Measurements from ENCODE around the gene RAD51B.
"Not testable (repeated sequence)": the region's sequence is repeated elsewhere in the genome, so short reads cannot be mapped to it uniquely, and the experiment has no call there.

Gene RAD51B

DNA sequence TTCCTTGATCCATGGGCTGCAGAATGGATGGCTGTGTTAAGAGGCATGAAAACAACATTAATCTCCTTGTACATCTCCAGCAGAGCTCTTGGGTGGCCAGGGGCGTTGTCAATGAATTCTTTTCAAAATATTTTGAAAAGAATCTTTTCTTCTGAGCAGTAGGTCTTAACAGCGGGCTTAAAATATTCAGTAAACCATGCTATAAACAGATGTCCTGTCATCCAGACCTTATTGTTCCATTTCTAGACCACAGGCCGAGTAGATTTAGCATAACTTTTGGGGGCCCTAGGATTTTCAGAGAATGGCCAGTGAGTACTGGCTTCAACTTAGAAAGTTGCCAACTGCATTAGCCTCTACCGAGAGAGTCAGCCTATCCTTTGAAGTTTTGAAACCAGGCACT is 130.2 kb downstream of the RAD51B start:
- DNase-seq (ENCODE audit: low read depth), result no peak

DNA sequence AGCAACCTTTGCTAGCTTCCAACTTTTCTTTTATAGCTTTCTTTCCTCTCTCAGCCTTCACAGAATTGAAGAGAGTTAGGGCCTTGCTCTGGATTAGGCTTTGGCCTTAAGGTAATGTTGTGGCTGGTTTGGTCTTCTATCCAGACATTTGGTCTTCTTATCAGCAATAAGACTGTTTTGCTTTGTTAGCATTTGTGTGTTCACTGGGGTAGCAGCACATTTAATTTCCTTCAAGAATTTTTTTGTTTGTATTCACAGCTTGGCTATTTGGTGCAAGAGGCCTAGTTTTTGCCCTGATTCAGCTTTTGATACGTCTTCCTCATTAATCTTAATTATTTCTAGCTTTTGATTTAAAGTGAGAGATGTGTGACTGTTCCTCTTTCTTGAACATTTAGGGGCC is 130.8 kb downstream of the RAD51B start:
- no peak for DNase-seq (ENCODE audit: low read depth)

DNA sequence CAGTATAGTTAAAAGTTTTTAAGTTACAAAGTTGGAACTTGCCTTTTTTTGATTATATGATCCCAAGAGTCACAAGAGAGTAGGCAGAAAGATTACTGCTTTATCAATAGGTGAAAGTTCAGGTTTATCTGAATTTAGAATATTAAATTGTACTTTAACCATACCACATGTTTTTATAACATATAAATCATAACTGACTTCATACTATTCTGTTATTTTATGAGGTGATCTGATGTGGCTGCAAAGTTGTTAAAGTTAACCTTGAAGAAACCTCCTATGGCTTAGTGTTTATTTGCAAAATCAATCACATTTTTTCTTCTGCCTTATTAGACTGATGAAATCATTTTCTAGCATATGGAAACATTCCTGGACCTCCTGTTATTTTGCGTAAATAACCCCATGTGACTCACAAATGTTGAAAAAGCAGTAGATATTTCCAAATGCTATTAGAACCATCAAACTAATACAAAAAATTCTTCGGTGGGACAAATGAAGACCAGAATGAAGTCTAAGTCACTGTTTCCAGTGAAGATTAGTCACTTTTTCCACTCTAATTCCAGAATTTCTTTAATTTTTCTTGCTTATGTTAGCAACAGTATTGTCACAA is 132.1 kb downstream of the RAD51B start:
- DNase-seq (ENCODE audit: low read depth), result no peak

DNA sequence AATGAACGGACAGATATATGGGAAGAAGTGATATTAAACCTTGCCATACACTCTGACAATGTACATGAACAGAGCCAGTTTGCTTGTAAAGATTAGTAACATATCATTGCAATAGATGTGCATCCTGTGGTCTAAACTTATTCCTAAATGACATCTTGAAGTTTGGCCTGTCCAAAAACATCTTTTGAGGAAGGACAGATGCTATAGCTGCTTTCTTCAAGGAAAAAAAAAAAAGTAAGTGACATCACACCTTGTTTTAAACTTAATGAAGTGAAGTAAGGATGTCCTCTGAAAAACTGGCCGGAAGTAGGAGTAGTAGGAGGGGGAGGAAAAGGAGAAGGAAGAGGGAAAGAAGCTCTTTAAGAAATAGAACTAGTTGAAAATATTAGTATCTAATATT is 132.8 kb downstream of the RAD51B start:
- DNase-seq (ENCODE audit: low read depth), result no peak

DNA sequence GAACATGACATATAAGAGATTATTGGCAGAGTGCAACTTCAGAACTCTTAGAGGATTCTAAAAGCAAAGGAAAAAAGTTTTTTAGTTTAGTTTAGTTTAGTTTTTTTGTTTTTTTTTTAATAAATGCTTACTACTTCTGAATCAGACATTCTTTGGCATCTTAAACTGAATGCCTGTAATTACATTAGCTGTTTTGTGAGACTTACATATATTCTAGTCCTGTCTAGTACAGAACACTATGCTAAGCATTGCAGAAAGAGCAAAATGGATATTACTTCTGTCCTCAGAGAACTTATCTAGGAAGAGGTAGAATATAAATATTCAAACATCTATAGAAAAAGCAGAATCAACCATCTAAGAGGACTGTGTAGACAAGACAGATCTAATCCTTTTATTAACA is 133.2 kb downstream of the RAD51B start:
- no peak for DNase-seq (ENCODE audit: low read depth)

DNA sequence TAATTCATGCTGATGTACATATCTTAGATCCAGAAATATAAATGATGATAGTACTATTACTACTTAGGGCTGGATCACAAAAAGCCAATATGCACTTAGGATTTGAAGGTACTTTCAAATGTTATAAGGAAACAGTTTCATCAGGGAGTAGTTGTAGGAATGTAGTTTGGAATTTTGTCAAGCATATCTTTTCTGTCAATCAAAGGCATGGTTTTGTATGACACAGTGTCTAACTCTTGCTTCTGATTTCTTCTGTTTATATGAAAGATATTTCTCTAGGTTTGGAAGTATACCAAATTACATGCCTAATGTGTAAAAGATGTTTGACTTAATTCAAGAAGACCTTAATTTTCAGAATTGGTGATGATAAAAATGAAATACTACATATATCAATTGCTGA is 135.7 kb downstream of the RAD51B start:
- DNase-seq (ENCODE audit: low read depth), result no peak

DNA sequence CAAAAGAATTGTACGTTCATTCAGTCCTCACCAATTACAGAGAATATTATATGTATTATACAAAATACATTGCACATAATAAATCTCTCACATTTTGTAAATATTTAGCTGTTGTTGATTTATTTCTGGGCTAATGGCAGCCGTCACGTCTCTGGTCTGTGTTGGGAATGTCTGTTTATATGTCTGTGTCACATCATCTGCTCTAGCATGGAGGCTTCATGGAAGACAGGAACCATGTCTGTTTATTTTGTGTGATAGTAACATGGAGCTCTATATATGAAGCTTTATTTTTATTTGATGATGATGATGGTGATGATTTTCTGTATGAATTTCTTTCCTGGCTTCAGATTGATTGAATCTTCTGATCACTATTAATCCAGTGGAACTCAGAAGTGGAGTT is 138.4 kb downstream of the RAD51B start:
- no peak for DNase-seq (ENCODE audit: low read depth)

DNA sequence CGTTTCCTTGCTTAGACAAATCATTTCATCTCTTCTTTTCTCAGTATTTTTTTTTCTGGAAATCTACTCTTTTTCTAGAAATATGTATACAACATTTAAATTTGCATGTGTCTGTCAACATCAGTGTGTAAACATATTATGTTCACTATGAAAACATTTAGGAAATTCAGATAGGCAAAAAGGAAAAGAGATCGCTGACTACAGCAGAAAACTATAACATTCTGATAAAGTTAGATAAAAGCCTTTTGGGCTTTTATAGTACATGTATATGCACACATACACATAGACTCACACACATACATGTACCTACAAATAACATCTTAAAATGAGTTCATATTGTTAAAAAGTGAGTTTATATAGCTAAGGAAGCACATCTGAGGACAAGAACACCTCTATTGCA is 142.1 kb downstream of the RAD51B start:
- no peak for DNase-seq (ENCODE audit: low read depth)

DNA sequence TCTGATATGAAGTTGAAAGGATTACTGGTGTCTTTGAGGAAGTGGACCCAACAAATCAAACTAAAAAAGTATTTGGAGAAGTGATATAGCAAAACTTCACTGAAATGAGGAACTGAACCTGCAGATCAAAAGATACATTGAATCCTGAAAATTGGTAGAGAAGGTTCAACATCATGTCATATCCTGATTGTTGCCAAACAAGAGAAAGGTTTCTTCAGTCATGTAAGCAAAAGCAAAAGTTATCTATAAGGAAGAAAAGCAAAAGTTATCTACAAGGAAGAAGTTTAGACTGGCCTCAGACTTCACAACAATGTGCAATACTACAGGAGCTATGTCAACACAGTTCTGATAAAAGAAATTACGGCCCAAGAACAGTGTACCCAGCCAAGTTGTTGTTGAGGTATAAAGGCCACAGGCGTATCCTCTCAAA is 142.7 kb downstream of the RAD51B start:
- peak; percentile 70 for DNase-seq (ENCODE audit: low read depth)

DNA sequence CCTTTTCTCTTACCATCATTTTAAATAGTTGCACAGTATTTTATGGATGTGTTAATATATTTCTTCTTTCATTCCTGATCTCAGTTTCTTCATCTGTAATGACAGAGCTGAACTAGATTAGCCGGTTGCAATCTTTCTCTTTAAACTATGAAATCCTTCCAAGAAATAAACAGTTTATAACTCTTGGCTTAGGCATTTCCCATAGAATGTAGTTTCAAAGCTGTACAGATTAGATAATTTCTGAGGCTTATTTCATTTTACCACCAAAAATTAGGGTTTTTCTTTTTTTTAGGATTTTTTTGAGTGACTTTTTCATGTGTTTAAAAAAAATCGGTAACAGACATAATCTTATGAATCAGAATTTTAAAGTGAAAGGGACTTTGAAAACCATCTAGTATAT is 144.0 kb downstream of the RAD51B start:
- DNase-seq (ENCODE audit: low read depth), result no peak

DNA sequence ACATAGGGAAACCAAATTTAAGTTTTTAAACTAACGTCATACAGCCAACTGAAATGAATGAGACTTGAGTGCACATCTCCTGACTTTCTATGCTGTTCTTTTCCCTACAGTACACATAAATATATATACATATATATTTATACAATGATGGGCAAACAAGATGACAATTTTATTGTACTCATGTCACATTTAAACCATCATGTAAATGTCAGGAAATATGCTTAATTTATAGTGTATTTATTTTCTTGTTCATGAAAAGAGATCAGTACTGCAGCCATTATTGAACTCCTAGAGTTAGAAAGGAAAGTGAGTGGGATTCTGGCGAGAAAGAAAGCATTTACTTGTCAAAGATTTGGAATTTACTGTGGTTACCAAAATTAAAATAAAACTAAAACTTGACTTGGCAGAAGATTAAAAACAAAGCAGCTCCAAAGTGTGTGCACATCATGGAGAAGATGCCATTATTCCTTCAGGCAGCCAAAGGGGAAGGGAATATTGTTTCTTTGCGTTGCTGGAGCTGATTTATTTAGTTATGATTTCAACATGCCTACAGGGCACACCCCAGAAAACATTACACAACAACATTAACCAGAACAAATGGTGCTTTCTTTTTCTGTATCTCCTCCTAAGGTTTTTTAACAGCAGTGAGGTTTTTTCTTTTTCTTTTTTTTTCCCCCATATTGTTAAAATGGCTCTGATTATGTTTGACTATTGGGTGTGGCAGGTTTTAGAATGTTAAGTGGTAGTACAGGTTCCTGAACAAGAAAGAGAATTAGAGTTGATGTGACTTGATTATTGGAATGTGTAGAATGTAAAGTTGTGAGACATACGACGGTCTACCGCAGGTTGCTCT is 144.6 kb downstream of the RAD51B start:
- peak; percentile 82 for DNase-seq (ENCODE audit: low read depth)

DNA sequence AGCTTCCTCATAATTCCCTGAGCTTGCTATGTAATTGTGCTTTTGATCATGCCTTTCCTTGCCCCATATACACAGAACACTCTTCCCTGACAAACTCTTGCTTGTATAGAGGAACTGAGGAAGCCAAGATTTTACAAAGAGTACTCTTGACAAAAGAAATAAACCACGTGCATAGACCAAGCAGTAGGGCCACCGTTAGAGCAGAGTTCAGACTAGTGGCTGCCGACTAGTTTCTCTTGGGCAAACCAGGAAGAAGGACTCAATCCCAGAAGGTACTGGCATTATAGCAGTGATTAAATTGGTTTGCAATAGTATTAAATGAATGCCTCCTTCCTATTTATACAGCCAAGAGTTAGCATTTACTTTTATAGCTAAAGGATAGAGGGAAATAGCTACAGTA is 146.1 kb downstream of the RAD51B start:
- no peak for DNase-seq (ENCODE audit: low read depth)

DNA sequence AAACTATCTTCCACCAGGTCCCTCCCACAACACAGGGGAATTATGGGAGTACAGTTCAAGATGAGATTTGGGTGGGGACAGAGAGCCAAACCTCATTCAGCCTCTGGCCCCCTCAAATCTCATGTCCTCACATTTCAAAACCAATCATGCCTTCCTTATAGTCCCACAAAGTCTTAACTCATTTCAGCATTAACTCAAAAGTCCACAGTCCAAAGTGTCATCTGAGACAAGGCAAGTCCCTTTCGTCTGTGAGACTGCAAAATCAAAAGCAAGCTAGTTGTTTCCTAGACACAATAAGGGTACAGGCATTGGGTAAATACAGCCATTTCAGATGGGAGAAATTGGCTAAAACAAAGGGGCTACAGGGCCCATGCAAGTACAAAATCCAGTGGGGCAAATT is 147.6 kb downstream of the RAD51B start:
- DNase-seq (ENCODE audit: low read depth), result no peak

DNA sequence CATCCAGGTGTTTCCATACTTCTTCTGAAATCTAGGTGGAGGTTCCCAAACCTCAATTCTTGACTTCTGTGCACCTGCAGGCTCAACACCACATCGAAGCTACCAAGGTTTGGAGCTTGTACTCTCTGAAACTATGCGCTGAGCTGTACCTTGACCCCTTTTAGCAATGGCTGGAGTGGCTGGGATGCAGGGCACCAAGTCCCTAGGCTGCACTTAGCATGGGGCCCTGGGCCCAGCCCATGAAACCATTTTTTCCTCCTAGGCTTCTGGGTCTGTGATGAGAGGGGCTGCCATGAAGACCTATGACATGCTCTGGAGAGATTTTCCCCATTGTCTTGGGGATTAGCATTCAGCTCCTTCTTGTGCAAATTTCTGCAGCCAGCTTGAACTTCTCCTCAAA is 148.4 kb downstream of the RAD51B start:
- DNase-seq (ENCODE audit: low read depth), result not testable (repeated sequence)

DNA sequence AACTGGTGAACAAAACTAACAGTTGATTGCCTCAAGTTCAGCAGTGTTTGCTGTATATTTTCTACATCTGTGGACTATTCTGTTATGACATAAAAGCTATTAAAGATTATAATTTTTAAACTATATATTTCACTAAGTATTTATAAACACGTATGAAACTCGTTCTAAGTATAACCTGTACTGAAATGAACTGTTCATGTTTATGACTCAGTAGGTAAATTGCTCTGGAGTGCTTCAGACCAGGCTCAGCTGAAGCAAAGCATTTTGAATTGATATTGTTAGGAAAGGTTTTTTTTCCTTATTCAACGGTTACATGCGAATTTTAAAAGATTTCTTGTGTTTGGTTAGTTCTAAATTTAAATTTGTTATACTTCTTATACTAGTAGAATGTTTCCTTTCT is 151.3 kb downstream of the RAD51B start:
- DNase-seq (ENCODE audit: low read depth), result peak; percentile 11

DNA sequence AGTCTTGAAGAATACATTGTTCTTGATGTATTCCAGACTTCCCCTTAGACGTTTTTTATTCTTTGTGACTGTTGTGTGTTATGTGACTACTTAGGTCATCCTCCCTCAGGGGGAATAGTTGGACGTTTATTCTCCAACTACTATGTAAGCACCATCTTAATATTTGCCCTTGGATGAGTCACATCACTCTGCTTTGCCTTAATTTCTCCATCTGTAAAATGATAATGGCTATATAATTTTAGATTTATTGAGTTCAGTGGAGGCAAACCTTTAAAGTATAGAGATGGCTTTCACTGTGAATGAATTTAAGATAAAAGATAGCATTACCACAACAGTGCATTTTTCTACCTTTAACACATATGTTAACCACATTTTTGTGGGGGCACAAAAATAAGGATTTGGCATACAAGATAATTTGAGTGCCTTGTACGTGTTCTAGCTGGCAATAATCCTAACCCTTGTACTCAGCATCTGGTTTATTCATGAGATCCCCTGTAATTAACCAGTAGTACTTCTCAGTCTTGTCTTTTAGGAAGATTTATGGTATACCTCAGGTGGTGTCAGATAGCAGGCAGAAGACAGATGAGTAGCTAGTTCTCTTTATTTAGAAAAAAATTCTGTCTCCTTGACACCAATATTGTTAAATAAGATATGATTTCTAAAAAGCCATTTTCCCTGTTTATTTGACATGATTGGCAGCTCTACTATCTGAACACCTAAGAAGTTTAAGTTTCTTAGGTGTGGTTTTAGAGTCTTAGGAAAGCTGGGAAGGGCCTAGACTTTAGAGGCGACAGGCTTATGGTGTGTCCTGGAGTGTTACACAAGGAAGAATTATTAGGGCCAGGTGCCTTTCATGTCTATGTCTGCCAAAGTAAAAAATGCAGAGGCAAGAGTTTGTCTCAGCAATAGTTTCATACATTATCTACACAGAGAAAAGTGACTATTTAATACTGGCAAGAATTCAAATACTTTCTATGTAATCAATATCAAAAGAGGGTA is 152.3 kb downstream of the RAD51B start:
- peak; percentile 32 for DNase-seq (ENCODE audit: low read depth)

DNA sequence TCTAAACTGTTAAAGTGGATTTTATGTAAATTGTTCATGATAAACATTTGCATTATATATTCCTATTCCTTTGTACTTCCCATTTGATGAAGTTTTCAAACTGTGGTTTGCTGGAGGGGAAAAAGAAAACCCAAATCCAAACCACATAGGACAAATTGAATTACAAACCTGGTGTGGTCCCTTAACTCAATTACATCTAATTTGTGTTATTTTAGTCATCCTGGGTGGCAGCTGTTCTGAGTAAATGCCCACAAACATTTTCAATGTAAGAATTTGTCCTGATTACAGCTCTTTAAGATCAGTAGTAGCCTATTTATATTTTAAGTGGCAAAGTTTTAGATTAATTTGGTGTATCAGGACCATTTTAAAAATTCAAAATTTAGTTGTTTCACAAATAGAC is 153.9 kb downstream of the RAD51B start:
- no peak for DNase-seq (ENCODE audit: low read depth)

DNA sequence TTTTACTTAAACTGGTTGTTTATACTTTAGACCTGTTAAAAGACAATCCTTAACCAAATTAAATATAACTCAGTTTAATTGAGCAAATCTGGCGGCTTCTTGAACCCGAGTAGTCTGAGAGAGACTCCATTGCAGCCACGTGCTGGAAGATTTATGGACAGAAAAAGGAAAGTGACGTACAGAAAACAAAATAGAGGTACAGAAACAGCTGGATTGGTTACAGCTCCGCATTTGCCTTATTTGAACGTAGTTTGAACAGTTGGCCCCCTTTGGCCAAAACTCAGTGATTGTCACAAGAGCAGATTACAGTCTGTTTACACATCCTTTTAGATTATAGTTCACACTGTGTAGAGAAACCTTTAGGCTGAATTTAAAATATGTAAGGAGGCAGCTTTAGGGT is 155.9 kb downstream of the RAD51B start:
- no peak for DNase-seq (ENCODE audit: low read depth)

DNA sequence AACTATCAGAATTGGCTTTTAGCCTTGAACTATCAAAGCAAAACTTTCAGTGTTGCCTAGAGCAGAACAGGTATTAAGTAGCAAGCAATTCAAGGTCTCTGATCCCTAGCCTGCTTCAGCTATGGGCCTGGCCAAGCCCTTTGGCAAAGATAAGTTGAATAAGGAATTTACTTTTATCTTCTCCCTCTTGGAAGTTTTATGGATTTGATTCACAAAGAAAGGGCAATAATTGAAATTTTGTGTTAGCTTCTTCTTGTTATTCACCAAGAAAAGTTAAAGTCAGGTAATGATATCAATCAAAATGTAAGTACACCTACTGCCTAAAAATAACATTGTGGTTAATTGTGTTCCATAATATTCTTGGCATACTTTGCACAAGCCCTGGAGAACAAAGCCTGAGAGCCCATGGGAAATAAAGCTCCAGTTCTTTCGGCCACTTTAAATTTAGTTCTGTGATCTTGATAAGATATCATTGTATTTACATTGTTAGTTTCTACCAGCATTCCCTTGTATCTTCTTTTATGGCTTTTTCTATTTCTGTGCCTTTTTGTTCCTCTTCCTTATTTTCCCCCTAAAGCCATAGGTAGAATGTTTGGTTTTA is 158.0 kb downstream of the RAD51B start:
- no peak for DNase-seq (ENCODE audit: low read depth)

DNA sequence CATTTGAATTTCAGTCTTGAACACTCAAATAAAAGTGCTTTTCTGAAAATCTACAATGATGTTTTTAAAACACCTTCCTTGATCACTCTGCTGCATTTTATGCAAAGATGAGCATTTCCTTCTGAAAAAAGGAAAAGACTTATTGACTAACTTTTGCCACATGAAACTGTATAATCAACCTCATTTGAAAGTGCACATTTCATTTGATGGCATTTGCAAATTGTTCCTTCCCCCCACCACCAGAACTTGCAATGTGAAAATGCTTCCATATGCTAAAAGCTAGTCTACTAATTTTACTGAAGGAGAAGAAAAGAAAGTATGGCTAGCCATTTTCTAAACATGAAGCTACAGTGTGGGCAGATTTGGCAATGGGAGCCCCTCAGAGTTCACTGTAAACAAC is 159.2 kb downstream of the RAD51B start:
- DNase-seq (ENCODE audit: low read depth), result no peak

DNA sequence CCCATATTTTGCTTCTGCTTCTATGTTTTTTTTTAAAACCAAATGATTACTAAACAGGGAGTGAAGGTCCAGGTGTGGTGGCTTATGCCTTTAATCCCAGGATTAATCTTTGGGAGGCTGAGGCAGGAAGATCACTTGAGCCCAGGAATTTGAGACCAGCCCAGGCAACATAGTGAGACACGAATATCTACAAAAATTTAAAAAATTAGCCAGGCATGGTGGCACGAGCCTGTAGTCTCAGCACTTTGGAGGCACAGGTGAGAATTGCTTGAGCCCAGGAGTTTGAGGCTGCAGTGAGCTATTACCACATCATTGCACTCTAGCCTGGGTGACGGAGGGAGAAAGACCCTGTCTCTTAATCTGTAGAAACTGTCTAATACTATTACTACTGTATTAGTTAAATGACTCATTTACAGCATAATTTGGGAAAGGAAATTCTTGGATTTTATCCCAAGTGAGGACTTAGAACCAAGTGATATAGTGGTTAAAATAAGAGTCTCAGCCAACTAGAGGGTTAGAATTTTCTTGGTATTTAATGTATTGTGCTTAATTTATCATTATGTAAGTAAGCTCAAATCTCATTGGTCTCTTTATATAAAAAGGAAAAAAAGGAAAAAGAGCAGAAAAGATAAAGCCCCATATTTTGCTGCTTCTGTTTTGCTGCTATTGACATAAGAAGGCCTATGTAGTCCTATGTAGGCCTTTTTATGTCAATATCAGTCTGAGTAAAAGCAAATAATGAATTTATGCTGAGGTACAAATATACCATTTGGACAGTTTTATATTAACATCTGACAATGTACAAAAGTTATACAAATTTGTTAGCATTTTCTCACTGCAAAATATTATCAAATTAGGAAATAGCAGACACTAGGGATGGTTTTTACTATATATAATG is 163.4 kb downstream of the RAD51B start:
- no peak for DNase-seq (ENCODE audit: low read depth)

Measured in amniotic epithelial cell (primary cell).